Kidney (tissue), 14 donors: ENCODE data around the gene HCK. TPM values are rescaled to one million over a fixed set of nuclear protein-coding genes. Genes with fewer than 3 reads are reported as not detected.

Source experiments
- DNase-seq, 5 donors: peaks; one replicate each; pipeline ENCODE4 v3.0.0-alpha.2; 2013 to 2020
- FAIRE-seq: peaks from 2 replicates; lab custom pipeline; 2012; peaks lifted over from hg19 to GRCh38; lab: Jason Lieb, UNC
- H3K27ac ChIP-seq, 2 donors: one replicate each; pipeline ENCODE4 v1.7.0; 2013; ENCODE audit warnings: low read depth in 2 of 2, low read length in 2 of 2, inconsistent platforms in 1 of 2
- H3K27me3 ChIP-seq: one replicate; pipeline ENCODE4 v1.7.1; 2013; ENCODE audit warnings: low read length, inconsistent platforms; ENCODE audit not compliant: control insufficient read depth, insufficient read depth
- H3K36me3 ChIP-seq, 3 donors: one replicate each; pipeline versions ENCODE4 v1.7.0 to v1.7.1; 2013; ENCODE audit warnings: low read length in 3 of 3, control low read depth in 1 of 3, inconsistent platforms in 1 of 3; ENCODE audit not compliant: insufficient read depth in 3 of 3, control insufficient read depth in 2 of 3
- H3K4me1 ChIP-seq, 3 donors: one replicate each; pipeline versions ENCODE4 v1.7.0 to v1.7.1; 2013; ENCODE audit warnings: low read length in 3 of 3, inconsistent platforms in 1 of 3, low read depth in 1 of 3; ENCODE audit not compliant: control insufficient read depth in 2 of 3, insufficient read depth in 2 of 3
- H3K4me3 ChIP-seq, 3 donors: one replicate each; pipeline versions ENCODE4 v1.7.0 to v1.8.1; 2013; ENCODE audit warnings: low read length in 3 of 3, control low read depth in 1 of 3, inconsistent platforms in 1 of 3
- H3K9ac ChIP-seq, 3 donors: one replicate each; pipeline versions ENCODE4 v1.7.0 to v1.7.1; 2013; ENCODE audit warnings: low read length in 3 of 3, control low read depth in 1 of 3, inconsistent platforms in 1 of 3
- H3K9me3 ChIP-seq, 3 donors: one replicate each; pipeline versions ENCODE4 v1.7.0 to v1.7.1; 2013; ENCODE audit warnings: low read length in 3 of 3, control low read depth in 1 of 3, inconsistent platforms in 1 of 3; ENCODE audit not compliant: control insufficient read depth in 2 of 3, insufficient read depth in 1 of 3
- intact Hi-C: fragments of 100-400 bp; cut with DNase I; formaldehyde crosslinking; loops from one replicate; pipeline ENCODE4 v1.11.1; 2022
- polyA plus RNA-seq: library from polyadenylated mRNA; stranded (reverse); fragments of 350-450 nt; fragmentation: Illumina TruSeq; extraction: RNeasy Lipid Tissue Mini Kit (QIAGEN cat#74804); gene quantifications from one replicate; pipeline ENCODE4 v1.2.3, GENCODE V29; 2014; ENCODE audit warnings: low read depth, low replicate concordance; ENCODE audit not compliant: insufficient read depth
- total RNA-seq: library from RNA; stranded (reverse); fragmentation: NEBNext Ultra II Directional; extraction: Animal tissue kit (Norgen Biotek cat#: 25700); gene quantifications from one replicate; pipeline ENCODE4 v1.2.1, GENCODE V29; 2021
- TF ChIP-seq, protein P1 (sequence below): IDR thresholded peaks from 3 replicates; pipeline ENCODE4 v1.5.1; 2012; ENCODE audit warnings: mild to moderate bottlenecking, moderate library complexity, borderline replicate concordance; ENCODE audit not compliant: insufficient read depth; ENCODE audit errors: extremely low read depth
- donor health status: control.
- donor health status: control.
- donor health status: control.
- donor health status: control.
- donor health status: control.
- donor health status: DM: yes; HTN: yes; CAD: no.
- donor health status: Normal renal cell carcinoma (clear cell type).

The HCK gene
- total and polyA plus RNA-seq, 2 donors from 2014 or later = 3.9 to 24.0 TPM

GRCh38 chr20:32135983-32136515 is 84.0 kb downstream of the HCK start:
- Histone ChIP-seq H3K9me3 (no peaks in the 10 kb centered on the region), H3K4me1 (peaks cover 0 to 4% (median 0%) of the 10 kb centered on the region in 3 donors), H3K4me3 (no peak overlapping the region), H3K36me3 (peaks cover 10 to 50% (median 25%) of the 10 kb centered on the region in 3 donors), H3K9ac (no peak overlapping the region), H3K27ac (no peak overlapping the region), H3K27me3 (no peaks in the 10 kb centered on the region)
- peak in 1 of 5 donors; percentile 9 for DNase-seq
- TF ChIP-seq, protein P1, sequence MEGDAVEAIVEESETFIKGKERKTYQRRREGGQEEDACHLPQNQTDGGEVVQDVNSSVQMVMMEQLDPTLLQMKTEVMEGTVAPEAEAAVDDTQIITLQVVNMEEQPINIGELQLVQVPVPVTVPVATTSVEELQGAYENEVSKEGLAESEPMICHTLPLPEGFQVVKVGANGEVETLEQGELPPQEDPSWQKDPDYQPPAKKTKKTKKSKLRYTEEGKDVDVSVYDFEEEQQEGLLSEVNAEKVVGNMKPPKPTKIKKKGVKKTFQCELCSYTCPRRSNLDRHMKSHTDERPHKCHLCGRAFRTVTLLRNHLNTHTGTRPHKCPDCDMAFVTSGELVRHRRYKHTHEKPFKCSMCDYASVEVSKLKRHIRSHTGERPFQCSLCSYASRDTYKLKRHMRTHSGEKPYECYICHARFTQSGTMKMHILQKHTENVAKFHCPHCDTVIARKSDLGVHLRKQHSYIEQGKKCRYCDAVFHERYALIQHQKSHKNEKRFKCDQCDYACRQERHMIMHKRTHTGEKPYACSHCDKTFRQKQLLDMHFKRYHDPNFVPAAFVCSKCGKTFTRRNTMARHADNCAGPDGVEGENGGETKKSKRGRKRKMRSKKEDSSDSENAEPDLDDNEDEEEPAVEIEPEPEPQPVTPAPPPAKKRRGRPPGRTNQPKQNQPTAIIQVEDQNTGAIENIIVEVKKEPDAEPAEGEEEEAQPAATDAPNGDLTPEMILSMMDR = no peak
- intact Hi-C loops = no loop called here
- no peak for FAIRE-seq

- Histone ChIP-seq H3K36me3 (peaks cover 10 to 73% (median 42%) of the 10 kb centered on the region in 3 donors), H3K27ac (no peak overlapping the region), H3K4me1 (no peaks in the 10 kb centered on the region), H3K9me3 (no peaks in the 10 kb centered on the region), H3K4me3 (no peak overlapping the region), H3K9ac (no peak overlapping the region), H3K27me3 (no peaks in the 10 kb centered on the region)
- TF ChIP-seq, protein P1 = no peak
- FAIRE-seq (no peak), DNase-seq (peak in 2 of 5 donors; percentile 17 to 34)
- intact Hi-C loops = no loop called here
Measured at GRCh38 chr20:32138921-32139320, 86.9 kb downstream of the HCK start.

- no peaks in the 10 kb centered on the region for H3K4me1 ChIP-seq
- DNase-seq = peak in 1 of 5 donors; percentile 4
- H3K9ac ChIP-seq = no peak overlapping the region
- intact Hi-C loops = no loop called here
- no peaks in the 10 kb centered on the region for H3K9me3 ChIP-seq
- H3K4me3 ChIP-seq = no peak overlapping the region
- TF ChIP-seq, protein P1 = no peak
- no peak overlapping the region for H3K27ac ChIP-seq
- no peaks in the 10 kb centered on the region for H3K27me3 ChIP-seq
- no peak for FAIRE-seq
- peaks cover 10 to 83% (median 46%) of the 10 kb centered on the region in 3 donors for H3K36me3 ChIP-seq
Measured at GRCh38 chr20:32139947-32140346, 87.9 kb downstream of the HCK start.
